Measurements from ENCODE around the gene FBXL14.

FBXL14 gene

GRCh38 chr12:1517734-1518525, 76.5 kb downstream of the FBXL14 start:
- no peak for DNase-seq (ENCODE audit: low read depth in 1 of 2, low spot score in 1 of 2)

GRCh38 chr12:1517007-1517406, 77.4 kb downstream of the FBXL14 start:
- DNase-seq (ENCODE audit: low read depth in 1 of 2, low spot score in 1 of 2), result no peak

Data from activated CD4-positive, alpha-beta T cell treated with anti-CD3 and anti-CD28 coated beads, Interleukin-2, amount 50 U/mL, for 24 hours (primary cell).